ENCODE results near the gene AKAP10.

Gene AKAP10

GRCh38 chr17:19883537-19884215 is 94.0 kb downstream of the AKAP10 start:
- Histone ChIP-seq H3K27ac (ENCODE audit: insufficient read depth in 1 of 2, low read depth in 1 of 2, low read length in 2 of 2, poor library complexity in 1 of 2, severe bottlenecking in 2 of 2) (no peak overlapping the region), H3K4me1 (ENCODE audit: control extremely low read depth in 1 of 4, control insufficient read depth in 4 of 4, insufficient read depth in 4 of 4, low read length in 3 of 4) (peaks cover 0 to 2% (median 0%) of the 10 kb centered on the region in 4 experiments), H3K27me3 (replicated peaks in 2 of 5; ENCODE audit: control insufficient read depth in 4 of 5, insufficient read depth in 5 of 5, low read length in 4 of 5) (no peaks in the 10 kb centered on the region), H3K36me3 (ENCODE audit: control insufficient read depth in 4 of 4, insufficient read depth in 4 of 4, low read length in 3 of 4) (no peaks in the 10 kb centered on the region), H3K4me3 (ENCODE audit: control insufficient read depth in 1 of 7, extremely low read depth in 1 of 7, insufficient read depth in 4 of 7, low read depth in 2 of 7, low read length in 6 of 7) (no peak overlapping the region), H3K9me3 (ENCODE audit: control extremely low read depth in 1 of 5, control insufficient read depth in 4 of 5, insufficient read depth in 2 of 5, low read depth in 1 of 5, low read length in 4 of 5) (no peaks in the 10 kb centered on the region)
- POLR2A ChIA-PET, result no interaction called here
- peak in 1 of 3 donors; percentile 25 for DNase-seq
- WGBS (ENCODE audit: insufficient coverage), result 100% methylated on average over 4 of the region's 8 CpGs
- CTCF ChIA-PET, result interaction anchor here (0.7 kb wide), 1 partner anchor 42 kb away, joined by 3 read pairs; no protein-coding TSS in a partner anchor

GRCh38 chr17:19880393-19880792 is 97.2 kb downstream of the AKAP10 start:
- Histone ChIP-seq H3K36me3 (ENCODE audit: control insufficient read depth in 4 of 4, insufficient read depth in 4 of 4, low read length in 3 of 4) (no peaks in the 10 kb centered on the region), H3K4me1 (ENCODE audit: control extremely low read depth in 1 of 4, control insufficient read depth in 4 of 4, insufficient read depth in 4 of 4, low read length in 3 of 4) (peaks cover 5 to 34% (median 27%) of the 10 kb centered on the region in 4 experiments), H3K4me3 (ENCODE audit: control insufficient read depth in 1 of 7, extremely low read depth in 1 of 7, insufficient read depth in 4 of 7, low read depth in 2 of 7, low read length in 6 of 7) (no peak overlapping the region), H3K9me3 (ENCODE audit: control extremely low read depth in 1 of 5, control insufficient read depth in 4 of 5, insufficient read depth in 2 of 5, low read depth in 1 of 5, low read length in 4 of 5) (no peaks in the 10 kb centered on the region), H3K27me3 (replicated peaks in 2 of 5; ENCODE audit: control insufficient read depth in 4 of 5, insufficient read depth in 5 of 5, low read length in 4 of 5) (no peaks in the 10 kb centered on the region), H3K27ac (ENCODE audit: insufficient read depth in 1 of 2, low read depth in 1 of 2, low read length in 2 of 2, poor library complexity in 1 of 2, severe bottlenecking in 2 of 2) (no peak overlapping the region)
- DNase-seq, result no peak
- ChIA-PET CTCF (interaction anchor here (0.6 to 1.0 kb wide), 2 partner anchors 52 to 63 kb away, joined by 3 to 4 read pairs; no protein-coding TSS in a partner anchor), POLR2A (interaction anchor here (0.6 kb wide), 1 partner anchor 434 kb away, joined by 4 read pairs; no protein-coding TSS in a partner anchor)
- WGBS (ENCODE audit: insufficient coverage), result 98% methylated on average over 4 of the region's 4 CpGs

GRCh38 chr17:19877364-19877945 is 100.2 kb downstream of the AKAP10 start:
- CTCF ChIA-PET, result interaction anchor here (1.8 kb wide), 1 partner anchor 9 kb away, joined by 4 read pairs; the partner anchor contains the start of gene ULK2
- peak; percentile 24 to 79 (median 57) for DNase-seq
- H3K4me3 ChIP-seq (ENCODE audit: control insufficient read depth in 1 of 7, extremely low read depth in 1 of 7, insufficient read depth in 4 of 7, low read depth in 2 of 7, low read length in 6 of 7), result peak overlapping the region in 1 of 7 experiments; percentile 26
- H3K4me1 ChIP-seq (ENCODE audit: control extremely low read depth in 1 of 4, control insufficient read depth in 4 of 4, insufficient read depth in 4 of 4, low read length in 3 of 4), result peaks cover 5 to 34% (median 27%) of the 10 kb centered on the region in 4 experiments
- H3K9me3 ChIP-seq (ENCODE audit: control extremely low read depth in 1 of 5, control insufficient read depth in 4 of 5, insufficient read depth in 2 of 5, low read depth in 1 of 5, low read length in 4 of 5), result no peaks in the 10 kb centered on the region
- no peaks in the 10 kb centered on the region for H3K36me3 ChIP-seq (ENCODE audit: control insufficient read depth in 4 of 4, insufficient read depth in 4 of 4, low read length in 3 of 4)
- H3K27ac ChIP-seq (ENCODE audit: insufficient read depth in 1 of 2, low read depth in 1 of 2, low read length in 2 of 2, poor library complexity in 1 of 2, severe bottlenecking in 2 of 2), result no peak overlapping the region
- no peaks in the 10 kb centered on the region for H3K27me3 ChIP-seq (replicated peaks in 2 of 5; ENCODE audit: control insufficient read depth in 4 of 5, insufficient read depth in 5 of 5, low read length in 4 of 5)
- no CpG with 5 or more reads among the region's 6 CpGs for WGBS (ENCODE audit: insufficient coverage)
- POLR2A ChIA-PET, result no interaction called here

GRCh38 chr17:19876529-19877161 is 101.0 kb downstream of the AKAP10 start:
- Histone ChIP-seq H3K9me3 (ENCODE audit: control extremely low read depth in 1 of 5, control insufficient read depth in 4 of 5, insufficient read depth in 2 of 5, low read depth in 1 of 5, low read length in 4 of 5) (no peaks in the 10 kb centered on the region), H3K4me3 (ENCODE audit: control insufficient read depth in 1 of 7, extremely low read depth in 1 of 7, insufficient read depth in 4 of 7, low read depth in 2 of 7, low read length in 6 of 7) (peak overlapping the region in 4 of 7 experiments; percentile 26 to 50 (median 38)), H3K36me3 (ENCODE audit: control insufficient read depth in 4 of 4, insufficient read depth in 4 of 4, low read length in 3 of 4) (no peaks in the 10 kb centered on the region), H3K4me1 (ENCODE audit: control extremely low read depth in 1 of 4, control insufficient read depth in 4 of 4, insufficient read depth in 4 of 4, low read length in 3 of 4) (peaks cover 5 to 34% (median 27%) of the 10 kb centered on the region in 4 experiments), H3K27me3 (replicated peaks in 2 of 5; ENCODE audit: control insufficient read depth in 4 of 5, insufficient read depth in 5 of 5, low read length in 4 of 5) (no peaks in the 10 kb centered on the region), H3K27ac (ENCODE audit: insufficient read depth in 1 of 2, low read depth in 1 of 2, low read length in 2 of 2, poor library complexity in 1 of 2, severe bottlenecking in 2 of 2) (peak overlapping the region in 1 of 2 experiments; percentile 3)
- 4% methylated on average over 8 of the region's 13 CpGs for WGBS (ENCODE audit: insufficient coverage)
- ChIA-PET CTCF (no interaction called here), POLR2A (no interaction called here)
- peak; percentile 82 to 92 (median 91) for DNase-seq

DNA sequence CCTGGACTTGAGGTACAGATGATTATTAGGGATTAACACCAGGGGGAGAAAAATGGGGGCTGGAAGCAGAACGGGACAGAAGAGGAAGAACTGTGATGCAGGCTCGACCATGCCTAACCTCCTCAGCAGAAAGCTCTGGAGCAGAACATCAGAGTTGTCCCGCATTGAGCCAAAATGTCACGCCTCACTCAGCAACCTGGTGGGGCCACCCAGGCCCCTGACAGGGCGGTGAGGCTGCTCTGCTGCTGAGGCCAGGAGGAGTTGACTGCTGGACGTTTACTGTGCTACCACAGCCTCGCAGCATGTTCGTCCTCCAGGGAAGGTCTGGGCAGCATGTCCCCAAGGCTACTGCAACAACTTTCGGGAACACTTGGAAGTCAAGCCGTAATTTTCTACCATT is 103.4 kb downstream of the AKAP10 start:
- POLR2A ChIA-PET, result no interaction called here
- no peaks in the 10 kb centered on the region for H3K27me3 ChIP-seq (replicated peaks in 2 of 5; ENCODE audit: control insufficient read depth in 4 of 5, insufficient read depth in 5 of 5, low read length in 4 of 5)
- H3K4me3 ChIP-seq (ENCODE audit: control insufficient read depth in 1 of 7, extremely low read depth in 1 of 7, insufficient read depth in 4 of 7, low read depth in 2 of 7, low read length in 6 of 7), result no peak overlapping the region
- peaks cover 5 to 34% (median 27%) of the 10 kb centered on the region in 4 experiments for H3K4me1 ChIP-seq (ENCODE audit: control extremely low read depth in 1 of 4, control insufficient read depth in 4 of 4, insufficient read depth in 4 of 4, low read length in 3 of 4)
- WGBS (ENCODE audit: insufficient coverage), result 96% methylated on average over 6 of the region's 10 CpGs
- no peaks in the 10 kb centered on the region for H3K9me3 ChIP-seq (ENCODE audit: control extremely low read depth in 1 of 5, control insufficient read depth in 4 of 5, insufficient read depth in 2 of 5, low read depth in 1 of 5, low read length in 4 of 5)
- no peak overlapping the region for H3K27ac ChIP-seq (ENCODE audit: insufficient read depth in 1 of 2, low read depth in 1 of 2, low read length in 2 of 2, poor library complexity in 1 of 2, severe bottlenecking in 2 of 2)
- H3K36me3 ChIP-seq (ENCODE audit: control insufficient read depth in 4 of 4, insufficient read depth in 4 of 4, low read length in 3 of 4), result no peaks in the 10 kb centered on the region
- DNase-seq, result no peak
- CTCF ChIA-PET, result no interaction called here

- H3K27me3 ChIP-seq (replicated peaks in 2 of 5; ENCODE audit: control insufficient read depth in 4 of 5, insufficient read depth in 5 of 5, low read length in 4 of 5), result no peaks in the 10 kb centered on the region
- H3K4me3 ChIP-seq (ENCODE audit: control insufficient read depth in 1 of 7, extremely low read depth in 1 of 7, insufficient read depth in 4 of 7, low read depth in 2 of 7, low read length in 6 of 7), result no peak overlapping the region
- no peak overlapping the region for H3K27ac ChIP-seq (ENCODE audit: insufficient read depth in 1 of 2, low read depth in 1 of 2, low read length in 2 of 2, poor library complexity in 1 of 2, severe bottlenecking in 2 of 2)
- CTCF ChIA-PET, result interaction anchor here (1.0 kb wide), 1 partner anchor 9 kb away, joined by 3 read pairs; no protein-coding TSS in a partner anchor
- POLR2A ChIA-PET, result no interaction called here
- WGBS (ENCODE audit: insufficient coverage), result 83% methylated on average over 2 of the region's 3 CpGs
- peaks cover 5 to 29% (median 27%) of the 10 kb centered on the region in 4 experiments for H3K4me1 ChIP-seq (ENCODE audit: control extremely low read depth in 1 of 4, control insufficient read depth in 4 of 4, insufficient read depth in 4 of 4, low read length in 3 of 4)
- H3K36me3 ChIP-seq (ENCODE audit: control insufficient read depth in 4 of 4, insufficient read depth in 4 of 4, low read length in 3 of 4), result no peaks in the 10 kb centered on the region
- no peaks in the 10 kb centered on the region for H3K9me3 ChIP-seq (ENCODE audit: control extremely low read depth in 1 of 5, control insufficient read depth in 4 of 5, insufficient read depth in 2 of 5, low read depth in 1 of 5, low read length in 4 of 5)
- DNase-seq, result no peak
Measured at GRCh38 chr17:19873346-19873745, 104.3 kb downstream of the AKAP10 start.

DNA sequence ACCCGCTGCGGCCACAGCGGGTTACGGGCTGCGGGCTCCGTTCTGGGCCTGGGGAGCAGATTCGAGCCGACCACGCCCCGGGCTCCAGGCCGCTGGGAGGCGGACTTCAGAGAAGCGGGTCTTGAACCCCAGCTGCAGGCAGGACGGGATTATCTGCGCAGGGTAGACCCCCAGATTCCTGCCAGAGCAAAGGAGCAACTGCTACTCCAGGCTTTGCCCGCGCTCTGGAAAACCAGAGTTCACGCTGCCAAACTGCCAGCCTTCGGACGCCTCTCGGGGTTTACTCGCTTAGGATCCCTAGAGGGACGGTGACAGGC is 109.6 kb downstream of the AKAP10 start:
- 67% methylated on average over 23 of the region's 23 CpGs for WGBS (ENCODE audit: insufficient coverage)
- no peak overlapping the region for H3K27ac ChIP-seq (ENCODE audit: insufficient read depth in 1 of 2, low read depth in 1 of 2, low read length in 2 of 2, poor library complexity in 1 of 2, severe bottlenecking in 2 of 2)
- H3K27me3 ChIP-seq (replicated peaks in 2 of 5; ENCODE audit: control insufficient read depth in 4 of 5, insufficient read depth in 5 of 5, low read length in 4 of 5), result no peaks in the 10 kb centered on the region
- no peaks in the 10 kb centered on the region for H3K9me3 ChIP-seq (ENCODE audit: control extremely low read depth in 1 of 5, control insufficient read depth in 4 of 5, insufficient read depth in 2 of 5, low read depth in 1 of 5, low read length in 4 of 5)
- peaks cover 0 to 5% (median 2%) of the 10 kb centered on the region in 4 experiments for H3K36me3 ChIP-seq (ENCODE audit: control insufficient read depth in 4 of 4, insufficient read depth in 4 of 4, low read length in 3 of 4)
- peaks cover 3 to 21% (median 17%) of the 10 kb centered on the region in 4 experiments for H3K4me1 ChIP-seq (ENCODE audit: control extremely low read depth in 1 of 4, control insufficient read depth in 4 of 4, insufficient read depth in 4 of 4, low read length in 3 of 4)
- CTCF ChIA-PET, result interaction anchor here (0.7 to 1.4 kb wide), 7 partner anchors 10 to 77 kb away, joined by 3 to 6 read pairs (median 3); no protein-coding TSS in a partner anchor
- POLR2A ChIA-PET, result no interaction called here
- DNase-seq, result no peak
- peak overlapping the region; percentile 57 to 90 (median 71) for H3K4me3 ChIP-seq (ENCODE audit: control insufficient read depth in 1 of 7, extremely low read depth in 1 of 7, insufficient read depth in 4 of 7, low read depth in 2 of 7, low read length in 6 of 7)
